Endothelial cell of umbilical vein (primary cell): Measurements from ENCODE around the gene YAE1. TPM values are rescaled to one million over a fixed set of nuclear protein-coding genes. Genes with fewer than 3 reads are reported as not detected.

Source experiments
- BruUV-seq: library from RNA; stranded (reverse); fragments of 400-500 nt; replicated peaks from 2 replicates; lab custom pipeline; 2021; lab: Mats Ljungman, UMichigan
- CTCF ChIA-PET: fragments of 300-600, 350-600 bp; sonication (Branson Sonifier 250); formaldehyde crosslinking; loops from one replicate; lab custom pipeline; 2021; ENCODE audit warnings: antibody characterized with exemption, inconsistent platforms; lab: Charles Lee
- POLR2A ChIA-PET: fragments of 300-600, 350-600 bp; sonication (Branson Sonifier 250); formaldehyde crosslinking; loops from one replicate; lab custom pipeline; 2021; ENCODE audit warnings: antibody characterized with exemption, inconsistent platforms; lab: Charles Lee
- DNase-seq: peaks from one replicate; pipeline ENCODE4 v3.0.0-alpha.2; 2011; ENCODE audit warnings: low read depth, low spot score
- FAIRE-seq: peaks from 2 replicates; lab custom pipeline; 2011; peaks lifted over from hg19 to GRCh38; lab: Jason Lieb, UNC
- H2AFZ ChIP-seq: 2 replicates; pipeline ENCODE4 v1.6.0; 2012; ENCODE audit warnings: low read depth, low read length, control low read depth, inconsistent platforms
- H3K27ac ChIP-seq: 2 replicates; pipeline ENCODE4 v1.5.1; 2011; ENCODE audit warnings: low read depth, mild to moderate bottlenecking, control low read depth, low read length, moderate library complexity; ENCODE audit not compliant: insufficient read depth
- H3K27me3 ChIP-seq, 2 experiments: 2 replicates each; pipeline versions ENCODE4 v1.6.0 to v1.6.1; 2011; ENCODE audit warnings: low read length in 2 of 2, mixed read lengths in 1 of 2; ENCODE audit not compliant: control insufficient read depth in 2 of 2, insufficient read depth in 2 of 2
- H3K36me3 ChIP-seq, 2 experiments: 2 replicates in 1 of 2; 3 replicates in 1 of 2; pipeline ENCODE4 v1.5.1; 2011; ENCODE audit warnings: low read length in 2 of 2, mild to moderate bottlenecking in 1 of 2, moderate library complexity in 1 of 2; ENCODE audit not compliant: control insufficient read depth in 2 of 2, insufficient read depth in 2 of 2; ENCODE audit errors: extremely low read depth in 1 of 2
- H3K4me1 ChIP-seq: 3 replicates; pipeline ENCODE4 v1.5.1; 2011; ENCODE audit warnings: mild to moderate bottlenecking, low read length; ENCODE audit not compliant: control insufficient read depth, insufficient read depth; ENCODE audit errors: extremely low read depth
- H3K4me2 ChIP-seq: 2 replicates; pipeline ENCODE4 v1.6.1; 2011; ENCODE audit warnings: low read length, control low read depth, mixed read lengths; ENCODE audit not compliant: insufficient read depth
- H3K4me3 ChIP-seq, 3 experiments: fragments of 200-600 bp in 1 of 3; sonication (generic), shearing (Covaris generic) in 1 of 3; replicated peaks in 1 of 3; 2 replicates each; pipeline ENCODE4 v1.5.1; 2011 to 2016; ENCODE audit warnings: control low read depth in 3 of 3, low read length in 3 of 3, mild to moderate bottlenecking in 2 of 3, inconsistent platforms in 1 of 3, low read depth in 1 of 3, moderate library complexity in 1 of 3; ENCODE audit not compliant: insufficient read depth in 1 of 3
- H3K79me2 ChIP-seq: 2 replicates; pipeline ENCODE4 v1.6.0; 2012; ENCODE audit warnings: low read length, inconsistent platforms; ENCODE audit not compliant: control insufficient read depth, insufficient read depth
- H3K9ac ChIP-seq: replicated peaks from 2 replicates; pipeline ENCODE3; 2011; ENCODE audit warnings: low read length, control low read depth; ENCODE audit not compliant: insufficient read depth; ENCODE audit errors: extremely low read depth
- H3K9me1 ChIP-seq: replicated peaks from 3 replicates; pipeline ENCODE4 v1.6.0; 2011; ENCODE audit warnings: mild to moderate bottlenecking, low read length; ENCODE audit not compliant: control insufficient read depth, insufficient read depth; ENCODE audit errors: extremely low read depth
- H3K9me3 ChIP-seq: replicated peaks from 2 replicates; pipeline ENCODE4 v1.5.1; 2012; ENCODE audit warnings: low read length, inconsistent platforms; ENCODE audit not compliant: control insufficient read depth, insufficient read depth
- H4K20me1 ChIP-seq: replicated peaks from 2 replicates; pipeline ENCODE3; 2011; ENCODE audit warnings: mild to moderate bottlenecking, low read length; ENCODE audit not compliant: control insufficient read depth, insufficient read depth; ENCODE audit errors: extremely low read depth
- EZH2 ChIP-seq: IDR thresholded peaks from 2 replicates; pipeline ENCODE4 v1.6.1; 2012; ENCODE audit warnings: borderline replicate concordance, low read depth, mild to moderate bottlenecking, moderate library complexity, low read length, inconsistent platforms; ENCODE audit not compliant: severe bottlenecking
- FOS ChIP-seq: IDR thresholded peaks from 2 replicates; pipeline ENCODE4 v1.6.1; 2011; ENCODE audit warnings: mild to moderate bottlenecking, low read length, moderate library complexity, borderline replicate concordance; ENCODE audit not compliant: insufficient read depth
- GATA2 ChIP-seq: IDR thresholded peaks from 2 replicates; pipeline ENCODE4 v1.7.0; 2011; ENCODE audit warnings: low read depth, mild to moderate bottlenecking, moderate library complexity, mixed read lengths, low read length; ENCODE audit not compliant: insufficient read length, insufficient read depth
- JUN ChIP-seq: IDR thresholded peaks from 2 replicates; pipeline ENCODE4 v1.6.1; 2011; ENCODE audit warnings: borderline replicate concordance, low read depth; ENCODE audit not compliant: insufficient read length, insufficient read depth
- MYC ChIP-seq: IDR thresholded peaks from one replicate; pipeline ENCODE4 v1.6.1; 2011; ENCODE audit warnings: mild to moderate bottlenecking, low read depth, low read length
- POLR2A ChIP-seq: IDR thresholded peaks from 2 replicates; pipeline ENCODE4 v1.6.1; 2012; ENCODE audit warnings: low read depth, mild to moderate bottlenecking, control low read depth, low read length
- POLR2AphosphoS5 ChIP-seq: IDR thresholded peaks from 2 replicates; pipeline ENCODE4 v1.6.1; 2012; ENCODE audit warnings: low read depth, mild to moderate bottlenecking, control low read depth, low read length, moderate library complexity; ENCODE audit not compliant: insufficient read depth
- dilution Hi-C: fragments of 300-500 bp; cut with MboI; formaldehyde crosslinking; loops from one replicate; pipeline ENCODE4 v1.15.0; 2019; ENCODE audit warnings: low sequenced_read_pairs; ENCODE audit not compliant: extremely low pct_ligation_motif_present
- intact Hi-C: fragments of 100-400 bp; cut with micrococcal nuclease; formaldehyde crosslinking; loops from one replicate; pipeline ENCODE4 v1.10.0; 2022
- polyA plus RNA-seq, 4 experiments: library from polyadenylated mRNA; depleted of rRNA in 3 of 4; stranded (reverse) in 3 of 4; unstranded in 1 of 4; fragments of >200 nt; gene quantifications; 2 replicates each; pipeline versions ENCODE4 v1.2.1 to v1.2.3, GENCODE V29; 2011 to 2012; ENCODE audit warnings: missing spikeins in 1 of 4
- total RNA-seq: library from RNA; stranded (reverse); gene quantifications from 2 replicates; pipeline ENCODE4 v1.2.3, GENCODE V29; 2021
- TF ChIP-seq, protein P1 (sequence below), 2 donors: IDR thresholded peaks; 1 replicate in 1 of 2; 2 replicates in 1 of 2; pipeline ENCODE4 v1.5.1; 2011; ENCODE audit warnings: low read length in 2 of 2, mild to moderate bottlenecking in 2 of 2, moderate library complexity in 2 of 2, control low read depth in 1 of 2, inconsistent platforms in 1 of 2, low read depth in 1 of 2; ENCODE audit not compliant: insufficient read depth in 1 of 2; ENCODE audit errors: extremely low read depth in 1 of 2
- TF ChIP-seq, protein P2 (sequence below): IDR thresholded peaks from 2 replicates; pipeline ENCODE4 v1.6.1; 2011; ENCODE audit not compliant: insufficient read depth, insufficient read length

YAE1 gene
- total and polyA plus RNA-seq, 2 donors (not counting 3 experiments of a cell fraction or from before 2014, with no cell fraction given) = 13.3 to 20.7 TPM

DNA sequence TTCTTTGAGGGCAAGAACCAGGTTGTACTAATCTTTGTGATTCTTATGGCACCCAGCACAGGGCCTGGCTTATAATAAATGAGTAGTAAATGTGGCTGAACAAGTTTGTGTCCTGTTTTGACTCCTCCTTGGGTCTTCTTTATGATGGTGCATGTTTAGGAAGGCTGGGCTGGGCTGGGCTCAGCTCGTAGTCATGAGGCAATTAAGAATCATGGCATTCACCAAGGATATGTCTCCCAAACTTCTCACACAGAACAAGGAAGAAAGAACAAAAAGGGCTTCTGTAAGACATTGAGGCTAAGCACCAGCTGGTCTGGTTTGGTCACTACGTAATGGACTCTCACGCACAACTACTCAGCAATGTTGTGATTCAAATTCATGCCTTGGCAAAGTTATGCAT is 30.5 kb upstream of the YAE1 start:
- H3K4me1 ChIP-seq = no peaks in the 10 kb centered on the region
- H3K36me3 ChIP-seq = no peaks in the 10 kb centered on the region
- no peaks in the 10 kb centered on the region for H3K79me2 ChIP-seq
- ChIA-PET CTCF (no interaction called here), POLR2A (no interaction called here)
- DNase-seq (no peak), FAIRE-seq (no peak)
- no peak overlapping the region for H3K27ac ChIP-seq
- TF ChIP-seq GATA2 (no peak), POLR2AphosphoS5 (no peak), EZH2 (no peak), POLR2A (no peak), FOS (no peak), JUN (no peak), MYC (no peak)
- TF ChIP-seq, protein P1, sequence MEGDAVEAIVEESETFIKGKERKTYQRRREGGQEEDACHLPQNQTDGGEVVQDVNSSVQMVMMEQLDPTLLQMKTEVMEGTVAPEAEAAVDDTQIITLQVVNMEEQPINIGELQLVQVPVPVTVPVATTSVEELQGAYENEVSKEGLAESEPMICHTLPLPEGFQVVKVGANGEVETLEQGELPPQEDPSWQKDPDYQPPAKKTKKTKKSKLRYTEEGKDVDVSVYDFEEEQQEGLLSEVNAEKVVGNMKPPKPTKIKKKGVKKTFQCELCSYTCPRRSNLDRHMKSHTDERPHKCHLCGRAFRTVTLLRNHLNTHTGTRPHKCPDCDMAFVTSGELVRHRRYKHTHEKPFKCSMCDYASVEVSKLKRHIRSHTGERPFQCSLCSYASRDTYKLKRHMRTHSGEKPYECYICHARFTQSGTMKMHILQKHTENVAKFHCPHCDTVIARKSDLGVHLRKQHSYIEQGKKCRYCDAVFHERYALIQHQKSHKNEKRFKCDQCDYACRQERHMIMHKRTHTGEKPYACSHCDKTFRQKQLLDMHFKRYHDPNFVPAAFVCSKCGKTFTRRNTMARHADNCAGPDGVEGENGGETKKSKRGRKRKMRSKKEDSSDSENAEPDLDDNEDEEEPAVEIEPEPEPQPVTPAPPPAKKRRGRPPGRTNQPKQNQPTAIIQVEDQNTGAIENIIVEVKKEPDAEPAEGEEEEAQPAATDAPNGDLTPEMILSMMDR (IDR thresholded peaks at IDR 0.05; ENCODE audit: extremely low read depth in 1 of 2, insufficient read depth in 1 of 2, low read depth in 1 of 2, low read length in 2 of 2) = no peak
- TF ChIP-seq, protein P2, sequence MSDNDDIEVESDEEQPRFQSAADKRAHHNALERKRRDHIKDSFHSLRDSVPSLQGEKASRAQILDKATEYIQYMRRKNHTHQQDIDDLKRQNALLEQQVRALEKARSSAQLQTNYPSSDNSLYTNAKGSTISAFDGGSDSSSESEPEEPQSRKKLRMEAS = no peak
- H2AFZ ChIP-seq = no peak overlapping the region
- intact Hi-C loops (no loop called here), dilution Hi-C loops (no loop called here)
- H3K4me3 ChIP-seq = no peak overlapping the region
- H3K27me3 ChIP-seq = peaks cover 0 to 14% of the 10 kb centered on the region in 2 experiments
- H3K9me1 ChIP-seq = no peaks in the 10 kb centered on the region
- H3K4me2 ChIP-seq = no peak overlapping the region
- no peaks in the 10 kb centered on the region for H3K9me3 ChIP-seq
- H3K9ac ChIP-seq = no peak overlapping the region
- BruUV-seq = no TSS peak
- H4K20me1 ChIP-seq = no peaks in the 10 kb centered on the region
